ENCODE data around the gene SPG11.

GRCh38 chr15:44668921-44669320 is 5.5 kb upstream of the SPG11 start:
- TF ChIP-seq CTCF (IDR thresholded peaks at IDR 0.05) (no peak), REST (IDR thresholded peaks at IDR 0.05; ENCODE audit: insufficient read depth in 1 of 2, low read depth in 2 of 2, low read length in 1 of 2) (no peak), SIN3A (IDR thresholded peaks at IDR 0.05; ENCODE audit: borderline replicate concordance, insufficient read depth, low read depth, low read length) (no peak)

All from Panc1 (cell line).